Trophoblast cell (in vitro differentiated cells and primary cell): ENCODE results near the gene NR1I2.

Experiments
- DNase-seq, 2 donors: peaks; one replicate each; pipeline ENCODE4 v3.0.0-alpha.2; 2016
- H2AFZ ChIP-seq: 2 replicates; pipeline ENCODE4 v1.6.1; 2013; ENCODE audit warnings: low read length, moderate library complexity, mild to moderate bottlenecking; ENCODE audit not compliant: insufficient read depth, poor library complexity
- H2AK5ac ChIP-seq: 2 replicates; pipeline ENCODE4 v1.6.1; 2013; ENCODE audit warnings: mild to moderate bottlenecking, low read length
- H2BK120ac ChIP-seq: 2 replicates; pipeline ENCODE4 v1.6.1; 2013; ENCODE audit warnings: low read length, mild to moderate bottlenecking, moderate library complexity; ENCODE audit not compliant: insufficient read depth, poor library complexity
- H2BK12ac ChIP-seq: 2 replicates; pipeline ENCODE4 v1.6.1; 2013; ENCODE audit warnings: mild to moderate bottlenecking, low read length, moderate library complexity
- H2BK5ac ChIP-seq: 2 replicates; pipeline ENCODE4 v1.6.1; 2013; ENCODE audit warnings: low read length, low read depth, moderate library complexity, mild to moderate bottlenecking; ENCODE audit not compliant: poor library complexity
- H3K14ac ChIP-seq: 2 replicates; pipeline ENCODE4 v1.6.1; 2013; ENCODE audit warnings: mild to moderate bottlenecking, low read length
- H3K18ac ChIP-seq: 2 replicates; pipeline ENCODE4 v1.6.1; 2013; ENCODE audit warnings: mild to moderate bottlenecking, low read length
- H3K23ac ChIP-seq: 2 replicates; pipeline ENCODE4 v1.6.1; 2013; ENCODE audit warnings: low read length
- H3K27ac ChIP-seq: 2 replicates; pipeline ENCODE4 v1.5.1; 2013; ENCODE audit warnings: low read depth, mild to moderate bottlenecking, inconsistent platforms, low read length, moderate library complexity
- H3K27me3 ChIP-seq: 2 replicates; pipeline ENCODE4 v1.6.1; 2013; ENCODE audit warnings: inconsistent platforms, mild to moderate bottlenecking, low read length, moderate library complexity; ENCODE audit not compliant: insufficient read depth
- H3K36me3 ChIP-seq, 2 experiments: 1 replicate in 1 of 2; 2 replicates in 1 of 2; pipeline ENCODE4 v1.6.1; 2013; ENCODE audit warnings: low read length in 2 of 2, mild to moderate bottlenecking in 2 of 2, moderate library complexity in 1 of 2; ENCODE audit not compliant: insufficient read depth in 2 of 2, control insufficient read depth in 1 of 2
- H3K4ac ChIP-seq: 2 replicates; pipeline ENCODE4 v1.6.1; 2013; ENCODE audit warnings: low read depth, mild to moderate bottlenecking, low read length, moderate library complexity
- H3K4me1 ChIP-seq, 2 experiments: 1 replicate in 1 of 2; 2 replicates in 1 of 2; pipeline ENCODE4 v1.6.1; 2013; ENCODE audit warnings: low read length in 2 of 2, mild to moderate bottlenecking in 2 of 2, moderate library complexity in 1 of 2; ENCODE audit not compliant: insufficient read depth in 2 of 2, control insufficient read depth in 1 of 2
- H3K4me2 ChIP-seq: 2 replicates; pipeline ENCODE4 v1.6.1; 2013; ENCODE audit warnings: inconsistent platforms, mild to moderate bottlenecking, low read length, moderate library complexity
- H3K4me3 ChIP-seq: 2 replicates; pipeline ENCODE4 v1.5.1; 2013; ENCODE audit warnings: mild to moderate bottlenecking, low read depth, low read length, inconsistent platforms
- H3K79me1 ChIP-seq: one replicate; pipeline ENCODE4 v1.6.1; 2013; ENCODE audit warnings: low read length
- H3K79me2 ChIP-seq: 2 replicates; pipeline ENCODE4 v1.6.1; 2013; ENCODE audit warnings: low read length, mild to moderate bottlenecking; ENCODE audit not compliant: control insufficient read depth, insufficient read depth, poor library complexity
- H3K9ac ChIP-seq: 2 replicates; pipeline ENCODE4 v1.6.1; 2013; ENCODE audit warnings: mild to moderate bottlenecking, low read length
- H3K9me3 ChIP-seq: 2 replicates; pipeline ENCODE4 v1.6.1; 2013; ENCODE audit warnings: low read depth, mild to moderate bottlenecking, control low read depth, inconsistent platforms, low read length; ENCODE audit not compliant: insufficient read depth
- H4K12ac ChIP-seq: 2 replicates; pipeline ENCODE4 v1.6.1; 2013; ENCODE audit warnings: low read depth, mild to moderate bottlenecking, low read length, moderate library complexity
- H4K8ac ChIP-seq: 2 replicates; pipeline ENCODE4 v1.6.1; 2013; ENCODE audit warnings: low read depth, mild to moderate bottlenecking, low read length, moderate library complexity
- H4K91ac ChIP-seq: one replicate; pipeline ENCODE4 v1.6.1; 2013; ENCODE audit warnings: low read depth, mild to moderate bottlenecking, low read length, moderate library complexity
- WGBS: extraction: QIAGEN DNeasy Blood & Tissue Kit; methylation state at CpG from one replicate; pipeline ENCODE4 v1.1.7; 2013; ENCODE audit warnings: missing lambda C conversion rate; ENCODE audit not compliant: insufficient read length, insufficient coverage; ENCODE audit errors: extremely low coverage; 5-methylcytosine and 5-hydroxymethylcytosine counted together

Gene NR1I2

GRCh38 chr3:119826711-119827608 is 45.1 kb downstream of the NR1I2 start:
- Histone ChIP-seq H3K9ac (no peak overlapping the region), H3K27me3 (no peaks in the 10 kb centered on the region), H3K36me3 (peaks cover 4 to 13% of the 10 kb centered on the region in 2 experiments), H3K79me2 (no peaks in the 10 kb centered on the region), H3K4me2 (no peak overlapping the region), H2BK12ac (no peak overlapping the region), H3K79me1 (no peaks in the 10 kb centered on the region), H2AFZ (no peak overlapping the region), H4K8ac (no peak overlapping the region), H2BK120ac (no peak overlapping the region), H3K4ac (no peak overlapping the region), H4K91ac (no peak overlapping the region), H3K4me1 (peaks cover 0 to 2% of the 10 kb centered on the region in 2 experiments), H3K18ac (no peak overlapping the region), H3K14ac (no peak overlapping the region), H2AK5ac (no peak overlapping the region), H3K9me3 (no peaks in the 10 kb centered on the region), H4K12ac (no peak overlapping the region), H2BK5ac (no peak overlapping the region), H3K27ac (no peak overlapping the region), H3K23ac (no peak overlapping the region), H3K4me3 (no peak overlapping the region)
- WGBS, result no CpG with 5 or more reads among the region's 7 CpGs
- DNase-seq, result no peak

GRCh38 chr3:119829420-119829819 is 47.5 kb downstream of the NR1I2 start:
- Histone ChIP-seq H3K4me1 (peaks cover 2 to 3% of the 10 kb centered on the region in 2 experiments), H3K23ac (no peak overlapping the region), H2BK120ac (no peak overlapping the region), H2BK5ac (no peak overlapping the region), H3K9ac (no peak overlapping the region), H4K8ac (no peak overlapping the region), H3K79me2 (no peaks in the 10 kb centered on the region), H3K27me3 (no peaks in the 10 kb centered on the region), H2AFZ (no peak overlapping the region), H3K4me2 (no peak overlapping the region), H3K9me3 (no peaks in the 10 kb centered on the region), H4K12ac (no peak overlapping the region), H2BK12ac (no peak overlapping the region), H3K4me3 (no peak overlapping the region), H3K14ac (no peak overlapping the region), H4K91ac (no peak overlapping the region), H3K27ac (no peak overlapping the region), H3K79me1 (peaks cover 2% of the 10 kb centered on the region), H2AK5ac (no peak overlapping the region), H3K18ac (no peak overlapping the region), H3K4ac (peak overlapping the region; percentile 9), H3K36me3 (peaks cover 4 to 13% of the 10 kb centered on the region in 2 experiments)
- no peak for DNase-seq
- no CpG with 5 or more reads among the region's 2 CpGs for WGBS

- Histone ChIP-seq H3K79me2 (no peaks in the 10 kb centered on the region), H4K91ac (no peak overlapping the region), H3K4me2 (no peak overlapping the region), H3K23ac (no peak overlapping the region), H3K4ac (no peak overlapping the region), H3K4me1 (peaks cover 2 to 5% of the 10 kb centered on the region in 2 experiments), H4K8ac (no peak overlapping the region), H3K27me3 (no peaks in the 10 kb centered on the region), H3K36me3 (peaks cover 0 to 6% of the 10 kb centered on the region in 2 experiments), H3K18ac (no peak overlapping the region), H2AK5ac (no peak overlapping the region), H2BK120ac (no peak overlapping the region), H3K9me3 (no peaks in the 10 kb centered on the region), H2AFZ (no peak overlapping the region), H3K27ac (no peak overlapping the region), H2BK12ac (no peak overlapping the region), H3K79me1 (peaks cover 2% of the 10 kb centered on the region), H2BK5ac (no peak overlapping the region), H3K4me3 (no peak overlapping the region), H3K9ac (no peak overlapping the region), H4K12ac (no peak overlapping the region), H3K14ac (no peak overlapping the region)
- no peak for DNase-seq
- WGBS, result no CpG with 5 or more reads among the region's 3 CpGs
Measured at GRCh38 chr3:119831022-119831421, 49.1 kb downstream of the NR1I2 start.

- H3K4me1 ChIP-seq, result peaks cover 2 to 5% of the 10 kb centered on the region in 2 experiments
- no peak overlapping the region for H4K91ac ChIP-seq
- H3K4ac ChIP-seq, result no peak overlapping the region
- H3K79me2 ChIP-seq, result no peaks in the 10 kb centered on the region
- no peak overlapping the region for H2AK5ac ChIP-seq
- WGBS, result no CpG with 5 or more reads among the region's 1 CpG
- no peak overlapping the region for H3K9ac ChIP-seq
- H3K9me3 ChIP-seq, result no peaks in the 10 kb centered on the region
- no peak overlapping the region for H4K12ac ChIP-seq
- H3K79me1 ChIP-seq, result peaks cover 2% of the 10 kb centered on the region
- H3K27ac ChIP-seq, result peak overlapping the region; percentile 35
- no peak overlapping the region for H2BK5ac ChIP-seq
- H4K8ac ChIP-seq, result no peak overlapping the region
- H3K4me2 ChIP-seq, result peak overlapping the region; percentile 0
- H3K36me3 ChIP-seq, result peaks cover 0 to under 1% of the 10 kb centered on the region in 2 experiments
- no peak overlapping the region for H3K4me3 ChIP-seq
- no peak overlapping the region for H2BK120ac ChIP-seq
- H3K14ac ChIP-seq, result no peak overlapping the region
- DNase-seq, result peak in 1 of 2 donors; percentile 29
- no peaks in the 10 kb centered on the region for H3K27me3 ChIP-seq
- no peak overlapping the region for H2BK12ac ChIP-seq
- no peak overlapping the region for H3K23ac ChIP-seq
- no peak overlapping the region for H3K18ac ChIP-seq
- H2AFZ ChIP-seq, result no peak overlapping the region
Measured at GRCh38 chr3:119831941-119832371, 50.1 kb downstream of the NR1I2 start.
